Fibroblast of skin of left quadriceps (primary cell): ENCODE data around the gene LEMD1.
A peak's percentile ranks its signal among the peaks of the same experiment; 100 is the strongest.

Source experiments
- DNase-seq, 2 experiments: peaks; one replicate each; pipeline ENCODE4 v3.0.0-alpha.2; 2013; ENCODE audit warnings: low read depth in 2 of 2

The LEMD1 gene

GRCh38 chr1:205421798-205422197 lies at the start of gene LEMD1:
Gene LEMD1, minus strand, starts transcription at chr1:205422056. Its CDS starts 1,520 bp downstream, at chr1:205420536.
- DNase-seq = no peak

- DNase-seq = no peak
Observed at GRCh38 chr1:205470131-205470530, 48.3 kb upstream of the LEMD1 start.

GRCh38 chr1:205466595-205467220 lies 44.9 kb upstream of the LEMD1 start:
- no peak for DNase-seq

GRCh38 chr1:205465392-205465791 lies 43.5 kb upstream of the LEMD1 start:
- DNase-seq = no peak

GRCh38 chr1:205458777-205459566 lies 37.1 kb upstream of the LEMD1 start:
- peak in 1 of 2 experiments; percentile 32 for DNase-seq

- DNase-seq = no peak
Observed at GRCh38 chr1:205456868-205457745, 35.3 kb upstream of the LEMD1 start.

GRCh38 chr1:205456383-205456867 lies 34.6 kb upstream of the LEMD1 start:
- DNase-seq = no peak

GRCh38 chr1:205455581-205456382 lies 33.9 kb upstream of the LEMD1 start, which contains the start of gene BLACAT1:
Gene BLACAT1, minus strand, starts transcription at chr1:205456045.
- no peak for DNase-seq

GRCh38 chr1:205454903-205455335 lies 33.1 kb upstream of the LEMD1 start:
- no peak for DNase-seq

GRCh38 chr1:205453466-205453865 lies 31.6 kb upstream of the LEMD1 start:
- no peak for DNase-seq

GRCh38 chr1:205452933-205453332 lies 31.1 kb upstream of the LEMD1 start:
- DNase-seq = no peak

- DNase-seq = no peak
Observed at GRCh38 chr1:205452364-205452763, 30.5 kb upstream of the LEMD1 start.

GRCh38 chr1:205451759-205452164 lies 29.9 kb upstream of the LEMD1 start:
- DNase-seq = no peak

GRCh38 chr1:205451202-205451601 lies 29.3 kb upstream of the LEMD1 start:
- DNase-seq = no peak

- no peak for DNase-seq
Observed at GRCh38 chr1:205450448-205450847, 28.6 kb upstream of the LEMD1 start.

- no peak for DNase-seq
Observed at GRCh38 chr1:205449750-205450443, 28.0 kb upstream of the LEMD1 start.

- DNase-seq = no peak
Observed at GRCh38 chr1:205449254-205449749, 27.4 kb upstream of the LEMD1 start.

- no peak for DNase-seq
Observed at GRCh38 chr1:205448540-205449253, 26.8 kb upstream of the LEMD1 start.

GRCh38 chr1:205447457-205448341 lies 25.8 kb upstream of the LEMD1 start:
- DNase-seq = no peak
